Esophagus muscularis mucosa (tissue), 4 donors: ENCODE results near the gene TPRKB. TPM values are rescaled to one million over a fixed set of nuclear protein-coding genes. Genes with fewer than 3 reads are reported as not detected.
"Not testable (repeated sequence)": the region's sequence is repeated elsewhere in the genome, so short reads cannot be mapped to it uniquely, and the experiment has no call there.

ENCODE experiments used
- DNase-seq: peaks from one replicate; pipeline ENCODE4 v3.0.0-alpha.2; 2017; ENCODE audit errors: extremely low spot score
- H3K27ac ChIP-seq, 4 donors: fragments of 200-600 bp; sonication (generic); replicated peaks in 1 of 4; 1 replicate in 3 of 4; 2 replicates in 1 of 4; pipeline ENCODE4 v1.5.1; 2016 to 2019; ENCODE audit warnings: mild to moderate bottlenecking in 1 of 4
- H3K27me3 ChIP-seq, 4 donors: fragments of 200-600 bp; sonication (generic); one replicate each; pipeline versions ENCODE4 v1.5.1 to v1.6.0; 2016 to 2019
- H3K36me3 ChIP-seq, 4 donors: fragments of 200-600 bp; sonication (generic); one replicate each; pipeline ENCODE4 v1.5.1; 2016 to 2019
- H3K4me1 ChIP-seq, 4 donors: fragments of 200-600 bp; sonication (generic); one replicate each; pipeline ENCODE4 v1.5.1; 2016 to 2019
- H3K4me3 ChIP-seq, 4 donors: fragments of 200-600 bp; sonication (generic); 1 replicate in 2 of 4; 2 replicates in 2 of 4; pipeline ENCODE4 v1.5.1; 2016 to 2019; ENCODE audit warnings: mild to moderate bottlenecking in 4 of 4, moderate library complexity in 1 of 4
- H3K9me3 ChIP-seq, 4 donors: fragments of 200-600 bp; sonication (generic); 1 replicate in 3 of 4; 2 replicates in 1 of 4; pipeline ENCODE4 v1.5.1; 2016 to 2019
- WGBS: methylation state at CpG from one replicate; pipeline ENCODE4 v1.1.5; 2018; 5-methylcytosine and 5-hydroxymethylcytosine counted together
- intact Hi-C: fragments of 100-400 bp; cut with DNase I; formaldehyde crosslinking; loops from one replicate; pipeline ENCODE4 v1.15.1; 2023
- total RNA-seq, 4 donors: library from RNA; depleted of rRNA; stranded (reverse); fragments of >200 nt; gene quantifications; one replicate each; pipeline versions ENCODE4 v1.1.0 to v1.2.1, GENCODE V29; 2016
- TF ChIP-seq, protein P1 (sequence below), 3 experiments: fragments of 200-600 bp in 2 of 3; fragments of 450-650 bp in 1 of 3; sonication (generic) in 2 of 3; IDR thresholded peaks; one replicate each; pipeline ENCODE4 v1.5.1; 2017 to 2019; ENCODE audit warnings: antibody characterized with exemption in 3 of 3, mild to moderate bottlenecking in 2 of 3, moderate library complexity in 1 of 3

TPRKB gene
- total RNA-seq, 4 donors from 2014 or later = 13.6 to 30.3 (median 23.4) TPM

DNA sequence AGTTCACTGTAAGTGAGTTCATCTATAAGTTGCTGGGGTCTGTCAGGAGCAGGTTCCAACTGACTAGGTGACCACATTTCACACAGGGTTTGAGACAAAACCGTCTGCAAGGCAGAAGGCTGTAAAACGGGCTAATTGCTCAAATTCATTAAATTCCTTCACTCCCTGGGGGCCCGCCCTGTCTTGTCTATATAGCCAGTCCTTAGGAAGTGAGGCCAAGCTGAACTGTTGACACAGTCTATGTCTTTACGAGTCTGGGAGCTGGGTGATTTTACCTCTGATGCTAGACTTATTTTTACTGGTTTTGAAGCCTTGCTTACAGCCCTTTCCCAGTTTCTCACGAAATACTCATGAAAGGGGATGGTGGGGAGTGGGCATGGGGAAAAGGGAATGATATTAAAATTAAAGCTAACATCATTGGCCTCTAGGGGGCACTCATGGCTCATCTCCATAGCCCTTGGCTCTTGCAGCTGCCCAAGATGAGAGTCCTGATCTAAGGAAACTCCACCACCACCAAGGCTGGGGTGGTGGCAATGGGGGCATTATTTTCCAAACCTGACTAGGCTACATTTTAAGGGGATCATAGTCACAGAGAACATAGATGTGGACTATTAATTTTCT is 57.1 kb downstream of the TPRKB start:
- H3K36me3 ChIP-seq, H3K4me1 ChIP-seq, H3K9me3 ChIP-seq, H3K4me3 ChIP-seq, DNase-seq, H3K27me3 ChIP-seq, intact Hi-C loops, H3K27ac ChIP-seq: not testable (repeated sequence)
- WGBS = 8% methylated on average over 2 of the region's 5 CpGs
- TF ChIP-seq, protein P1, sequence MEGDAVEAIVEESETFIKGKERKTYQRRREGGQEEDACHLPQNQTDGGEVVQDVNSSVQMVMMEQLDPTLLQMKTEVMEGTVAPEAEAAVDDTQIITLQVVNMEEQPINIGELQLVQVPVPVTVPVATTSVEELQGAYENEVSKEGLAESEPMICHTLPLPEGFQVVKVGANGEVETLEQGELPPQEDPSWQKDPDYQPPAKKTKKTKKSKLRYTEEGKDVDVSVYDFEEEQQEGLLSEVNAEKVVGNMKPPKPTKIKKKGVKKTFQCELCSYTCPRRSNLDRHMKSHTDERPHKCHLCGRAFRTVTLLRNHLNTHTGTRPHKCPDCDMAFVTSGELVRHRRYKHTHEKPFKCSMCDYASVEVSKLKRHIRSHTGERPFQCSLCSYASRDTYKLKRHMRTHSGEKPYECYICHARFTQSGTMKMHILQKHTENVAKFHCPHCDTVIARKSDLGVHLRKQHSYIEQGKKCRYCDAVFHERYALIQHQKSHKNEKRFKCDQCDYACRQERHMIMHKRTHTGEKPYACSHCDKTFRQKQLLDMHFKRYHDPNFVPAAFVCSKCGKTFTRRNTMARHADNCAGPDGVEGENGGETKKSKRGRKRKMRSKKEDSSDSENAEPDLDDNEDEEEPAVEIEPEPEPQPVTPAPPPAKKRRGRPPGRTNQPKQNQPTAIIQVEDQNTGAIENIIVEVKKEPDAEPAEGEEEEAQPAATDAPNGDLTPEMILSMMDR (IDR thresholded peaks at IDR 0.05) = peak in 1 of 3 experiments; percentile 35

Other genes starting within 250 kb of the TPRKB start
- gene NAT8, start 94.9 kb downstream of the TPRKB start, total RNA-seq = not detected
- gene DUSP11, start 42.8 kb upstream of the TPRKB start, total RNA-seq = 10 to 100 TPM; 15.2 to 22.4 (median 18.7) TPM
- not detected for gene C2orf78, start 46.8 kb upstream of the TPRKB start, total RNA-seq
- gene STAMBP, start 91.6 kb upstream of the TPRKB start, total RNA-seq = 10 to 100 TPM; 32.3 to 73.8 (median 34.1) TPM
- gene ACTG2, start 155.7 kb upstream of the TPRKB start, total RNA-seq = 1,000 to 10,000 TPM; 4,013 to 8,538 (median 5,633) TPM
- 10 to 100 TPM; 31.6 to 50.7 (median 36.6) TPM for gene DGUOK, start 189.5 kb upstream of the TPRKB start, total RNA-seq
- 1 to 10 TPM; 5.4 to 6.7 (median 6.1) TPM for gene TET3, start 247.6 kb upstream of the TPRKB start, total RNA-seq